ENCODE measurements around the gene ATP10A. TPM values are rescaled to one million over a fixed set of nuclear protein-coding genes. Genes with fewer than 3 reads are reported as not detected.

Gene ATP10A
- total RNA-seq, 1 experiment from 2014 or later: 3.9 TPM

DNA sequence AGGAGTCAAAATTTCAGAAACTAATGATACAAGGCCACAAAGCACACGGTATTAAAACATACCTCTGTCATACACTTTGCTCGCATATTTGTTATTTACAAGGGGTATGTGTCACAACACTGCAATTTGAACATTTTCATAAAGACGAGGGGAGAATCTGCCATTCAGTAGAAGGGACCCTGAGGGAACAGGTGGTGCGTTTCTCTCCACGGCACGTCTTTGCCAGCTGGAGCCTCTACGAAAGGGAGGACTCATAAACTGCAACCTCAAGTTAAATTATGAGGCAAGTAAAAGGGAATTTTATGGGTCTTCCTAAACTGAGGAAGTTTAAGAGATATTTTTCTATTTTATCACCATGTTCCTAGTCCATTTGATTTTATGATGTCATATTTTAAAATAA is 19.1 kb downstream of the ATP10A start:
- Histone ChIP-seq H3K18ac (ENCODE audit: insufficient read length, low read depth, low read length) (no peak overlapping the region), H3K9me3 (ENCODE audit: control insufficient read depth, low read depth, low read length) (no peaks in the 10 kb centered on the region), H2BK15ac (ENCODE audit: low read depth, low read length) (no peak overlapping the region), H3K4me1 (ENCODE audit: insufficient read depth, low read length) (peaks cover 4% of the 10 kb centered on the region; the same call in 1 of the 2 replicates), H3K79me2 (ENCODE audit: insufficient read depth, low read length) (no peaks in the 10 kb centered on the region), H2BK20ac (ENCODE audit: low read depth, low read length, poor library complexity, severe bottlenecking) (no peak overlapping the region), H2AFZ (ENCODE audit: low read length) (no peak overlapping the region), H4K8ac (replicated peaks; ENCODE audit: insufficient read length, low read depth, low read length) (no peak overlapping the region), H4K20me1 (ENCODE audit: control insufficient read depth, insufficient read depth, insufficient read length) (no peaks in the 10 kb centered on the region), H3K23me2 (ENCODE audit: insufficient read length, low read depth, low read length, poor library complexity, severe bottlenecking) (no peaks in the 10 kb centered on the region), H2AK5ac (ENCODE audit: insufficient read length, low read length) (no peak overlapping the region), H3K14ac (ENCODE audit: insufficient read depth, low read length) (no peak overlapping the region), H2BK120ac (ENCODE audit: low read depth, low read length, poor library complexity, severe bottlenecking) (no peak overlapping the region), H3K27me3 (ENCODE audit: insufficient read depth, low read length) (no peaks in the 10 kb centered on the region), H3K79me1 (ENCODE audit: insufficient read depth, low read depth, low read length, poor library complexity, severe bottlenecking) (no peaks in the 10 kb centered on the region), H2BK12ac (ENCODE audit: insufficient read length, low read depth, low read length) (no peak overlapping the region), H2BK5ac (ENCODE audit: insufficient read length, low read length) (no peak overlapping the region), H4K91ac (ENCODE audit: insufficient read length, low read depth, low read length) (no peak overlapping the region), H3K9ac (ENCODE audit: extremely low read depth, insufficient read length, low read length) (no peak overlapping the region), H3K56ac (ENCODE audit: insufficient read length, low read depth, low read length) (no peak overlapping the region), H4K5ac (ENCODE audit: insufficient read length, low read depth, low read length) (no peak overlapping the region), H3K27ac (ENCODE audit: insufficient read length, low read depth, low read length) (no peak overlapping the region), H3K4me2 (ENCODE audit: insufficient read depth, insufficient read length, low read length) (no peak overlapping the region), H3K4ac (ENCODE audit: low read depth, low read length) (no peak overlapping the region), H3T11ph (ENCODE audit: low read length) (no peak overlapping the region), H3K23ac (ENCODE audit: insufficient read length, low read depth, low read length) (no peak overlapping the region)
- Mint-ChIP-seq H3K4me1 (peaks cover 22 to 35% of the 10 kb centered on the region in 2 experiments), H3K36me3 (ENCODE audit: insufficient read depth in 1 of 3, low read depth in 3 of 3) (no peaks in the 10 kb centered on the region; a peak in 1 of 7 replicates), H3K27ac (no peak overlapping the region), H3K9me3 (peaks cover 0 to 6% of the 10 kb centered on the region in 2 experiments; a peak in 1 of 5 replicates), H3K27me3 (ENCODE audit: low read depth) (no peaks in the 10 kb centered on the region), H3K4me3 (no peak overlapping the region)
- DNase-seq: no peak
- TF ChIP-seq, protein P1, sequence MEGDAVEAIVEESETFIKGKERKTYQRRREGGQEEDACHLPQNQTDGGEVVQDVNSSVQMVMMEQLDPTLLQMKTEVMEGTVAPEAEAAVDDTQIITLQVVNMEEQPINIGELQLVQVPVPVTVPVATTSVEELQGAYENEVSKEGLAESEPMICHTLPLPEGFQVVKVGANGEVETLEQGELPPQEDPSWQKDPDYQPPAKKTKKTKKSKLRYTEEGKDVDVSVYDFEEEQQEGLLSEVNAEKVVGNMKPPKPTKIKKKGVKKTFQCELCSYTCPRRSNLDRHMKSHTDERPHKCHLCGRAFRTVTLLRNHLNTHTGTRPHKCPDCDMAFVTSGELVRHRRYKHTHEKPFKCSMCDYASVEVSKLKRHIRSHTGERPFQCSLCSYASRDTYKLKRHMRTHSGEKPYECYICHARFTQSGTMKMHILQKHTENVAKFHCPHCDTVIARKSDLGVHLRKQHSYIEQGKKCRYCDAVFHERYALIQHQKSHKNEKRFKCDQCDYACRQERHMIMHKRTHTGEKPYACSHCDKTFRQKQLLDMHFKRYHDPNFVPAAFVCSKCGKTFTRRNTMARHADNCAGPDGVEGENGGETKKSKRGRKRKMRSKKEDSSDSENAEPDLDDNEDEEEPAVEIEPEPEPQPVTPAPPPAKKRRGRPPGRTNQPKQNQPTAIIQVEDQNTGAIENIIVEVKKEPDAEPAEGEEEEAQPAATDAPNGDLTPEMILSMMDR (conservative IDR thresholded peaks at IDR 0.05): no peak
- no CpG with 5 or more reads among the region's 7 CpGs for WGBS (ENCODE audit: extremely low coverage, insufficient read length, low lambda C conversion rate)
